Activated CD4-positive, alpha-beta T cell treated with anti-CD3 and anti-CD28 coated beads, Interleukin-2, amount 50 U/mL, for 1 hour (primary cell): ENCODE measurements around the gene SFI1.
"Not testable (repeated sequence)": the region's sequence is repeated elsewhere in the genome, so short reads cannot be mapped to it uniquely, and the experiment has no call there.

Experiments
- DNase-seq: peaks from one replicate; pipeline ENCODE4 v3.0.0-alpha.2; 2020

Gene SFI1

DNA sequence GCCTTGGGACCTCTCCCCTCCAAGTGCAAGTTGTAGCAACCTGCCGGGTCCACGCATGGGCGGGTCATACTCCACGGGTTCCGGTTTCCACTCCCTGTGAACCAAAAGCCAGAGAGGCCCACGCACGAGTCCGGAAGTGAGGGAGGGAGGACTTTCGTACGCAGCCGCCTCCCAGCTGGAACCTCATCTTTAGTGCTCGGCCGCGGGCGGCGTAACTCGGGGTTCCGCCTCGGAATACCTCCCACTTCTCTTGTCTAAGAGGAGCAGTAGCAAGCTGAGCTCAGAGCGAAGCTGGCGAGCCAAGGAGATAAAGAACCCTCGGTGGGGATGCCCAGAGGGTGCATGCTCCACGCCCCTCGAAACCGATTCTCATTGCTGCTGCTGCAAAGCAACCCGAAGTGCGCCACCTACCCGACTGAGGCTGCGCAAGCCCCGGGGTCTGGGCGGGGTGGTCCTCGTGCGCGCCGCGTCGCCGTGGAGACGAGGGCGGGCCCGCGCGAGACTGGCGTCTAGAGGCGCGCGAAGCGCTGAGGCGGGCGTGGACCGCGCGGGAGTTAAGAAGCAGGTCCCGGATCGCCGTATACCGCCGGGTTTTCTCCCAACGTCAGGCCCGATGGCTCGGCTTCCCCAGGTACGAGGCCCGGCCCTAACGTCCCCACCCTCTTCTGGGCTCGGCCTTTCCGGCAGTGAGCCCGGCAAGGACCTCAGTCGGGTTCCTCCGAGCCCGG lies at the start of gene SFI1:
SFI1 (plus strand) TSS at position 530 of the 728 bp plus-strand sequence. CDS start 11,749 bp downstream, outside the sequence.
- DNase-seq = peak; percentile 96

- DNase-seq = no peak
Measured at GRCh38 chr22:31446767-31447166, 49.6 kb upstream of the SFI1 start.

DNA sequence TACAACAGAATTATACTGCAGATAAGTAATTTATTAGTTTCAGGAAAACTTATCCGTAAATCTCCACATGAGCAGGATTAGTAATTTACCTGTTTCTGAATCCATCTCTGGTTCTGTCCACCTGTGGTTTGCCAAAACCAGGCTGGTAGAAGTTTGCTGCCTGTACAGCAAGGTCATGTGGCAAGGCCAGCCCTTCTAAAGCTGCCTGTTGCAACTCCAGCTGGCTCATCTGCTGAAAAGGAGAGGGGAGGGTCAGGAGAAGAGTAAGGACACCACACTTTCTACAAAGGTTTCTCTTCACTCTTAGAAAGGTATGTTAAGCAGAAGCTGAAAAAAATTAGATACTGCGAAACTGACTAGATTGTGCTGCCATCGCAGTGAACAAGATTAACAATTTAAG lies 49.0 kb upstream of the SFI1 start:
- no peak for DNase-seq

DNA sequence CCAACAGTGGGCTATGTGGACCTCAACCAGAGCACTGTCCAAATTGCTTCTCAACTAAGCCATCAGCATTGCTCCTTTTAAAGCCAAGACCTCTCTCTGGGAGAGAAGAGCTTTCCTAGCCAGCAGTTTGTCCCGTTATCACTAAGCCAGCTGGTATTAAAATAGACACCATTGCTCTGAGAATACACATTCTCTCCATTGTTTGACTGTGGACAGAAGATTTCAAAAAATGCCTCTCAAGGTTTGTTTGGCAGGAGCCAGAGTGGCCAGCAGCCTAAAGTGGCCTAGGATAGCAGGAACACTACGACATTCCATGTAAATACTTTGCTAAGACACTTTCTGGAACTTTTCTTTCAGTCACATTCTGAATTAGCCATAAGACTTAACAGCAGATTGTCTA lies 48.0 kb upstream of the SFI1 start:
- DNase-seq = no peak

DNA sequence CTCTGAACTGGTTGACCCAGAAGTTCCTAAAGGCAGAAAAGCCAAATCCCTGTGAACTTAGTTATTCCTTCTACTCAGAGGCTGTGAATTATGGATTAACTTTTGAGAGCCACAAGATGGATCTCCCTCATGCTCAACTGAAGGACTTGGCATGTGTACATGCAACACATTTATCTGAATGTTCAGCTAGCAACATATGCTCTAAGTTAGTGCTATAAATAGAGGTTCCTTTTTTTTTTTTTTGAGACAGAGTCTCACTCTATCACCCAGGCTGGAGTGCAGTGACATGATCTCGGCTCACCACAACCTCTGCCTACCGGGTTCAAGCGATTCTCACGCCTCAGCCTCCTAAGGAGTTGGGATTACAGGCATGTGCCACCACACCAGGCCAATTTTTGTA lies 46.8 kb upstream of the SFI1 start:
- DNase-seq = no peak

DNA sequence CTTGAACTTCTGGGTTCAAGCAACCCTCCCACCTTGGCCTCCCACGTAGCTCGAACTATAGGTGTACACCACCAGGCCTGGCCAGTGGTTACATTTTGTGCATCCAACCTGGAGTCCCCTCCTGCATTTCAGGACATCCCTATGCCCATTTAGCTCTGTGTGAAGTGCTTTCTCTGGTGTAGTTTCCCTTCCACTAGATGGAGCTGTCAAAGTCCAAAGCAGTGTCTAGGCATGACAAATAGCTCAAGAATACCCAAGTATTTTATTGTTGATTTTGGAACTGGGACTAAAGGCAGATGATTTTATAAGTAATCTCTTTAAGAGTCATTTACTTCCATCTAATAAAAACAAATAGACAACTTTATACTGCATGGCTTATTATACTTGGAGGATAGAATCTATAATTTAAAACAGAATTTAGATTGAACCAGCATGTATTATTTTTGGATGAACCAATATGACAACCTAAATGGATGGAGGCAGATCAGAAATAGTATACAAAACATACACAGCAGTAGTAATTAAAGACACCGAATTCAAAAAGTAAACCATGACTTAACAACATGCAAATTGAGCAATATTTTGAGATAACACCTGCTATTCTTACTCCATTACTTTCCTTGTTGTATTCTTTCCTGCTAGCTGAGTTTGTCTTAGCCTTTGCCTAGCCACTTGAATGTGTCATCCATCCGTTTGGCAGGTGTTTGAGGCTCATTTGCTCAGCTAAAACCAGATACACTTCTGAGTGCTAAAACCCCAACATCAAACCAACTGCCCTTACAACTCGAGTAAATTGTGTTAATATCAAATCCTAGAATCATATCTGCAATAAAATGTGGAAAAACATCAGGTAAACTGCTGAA lies 44.4 kb upstream of the SFI1 start:
- DNase-seq = no peak

DNA sequence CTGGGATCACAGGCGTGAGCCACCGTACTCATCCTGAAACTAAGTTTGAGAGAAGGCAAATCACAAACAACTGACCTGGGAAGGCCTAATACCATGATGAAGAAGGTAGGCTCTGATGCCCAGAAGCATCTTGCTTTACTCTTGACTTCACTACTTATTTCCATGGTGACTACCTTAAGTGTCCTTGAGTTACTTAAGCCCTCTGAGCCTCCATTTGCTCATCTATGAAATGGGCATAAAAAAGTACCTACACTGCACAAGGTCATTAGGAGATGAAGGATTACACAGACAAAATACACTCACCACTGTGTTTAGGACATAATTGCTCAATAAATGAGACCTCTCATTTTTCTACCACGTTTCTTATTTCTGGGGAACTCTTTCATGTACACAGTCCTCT lies 34.6 kb upstream of the SFI1 start:
- no peak for DNase-seq

GRCh38 chr22:31465307-31465706 lies 31.0 kb upstream of the SFI1 start:
- no peak for DNase-seq

- no peak for DNase-seq
Measured at GRCh38 chr22:31474743-31475142, 21.6 kb upstream of the SFI1 start.

DNA sequence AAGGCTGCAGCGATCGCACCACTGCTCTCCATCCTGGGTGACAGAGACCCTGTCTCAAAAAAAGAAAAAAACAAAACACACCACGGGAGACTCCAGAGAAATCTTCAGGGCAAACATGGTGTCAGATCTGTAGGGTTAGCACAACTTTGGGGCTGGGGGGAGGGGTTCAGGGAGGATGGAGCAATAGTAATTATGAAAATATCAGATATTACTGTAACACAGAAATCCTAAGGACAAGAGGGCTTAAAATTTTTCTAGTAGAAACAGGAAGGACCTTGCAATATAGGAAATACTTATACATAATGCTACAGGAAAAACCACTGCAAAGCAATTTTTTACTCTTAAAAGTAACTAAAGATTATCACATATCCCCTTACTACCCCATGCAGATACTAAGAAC lies 20.5 kb upstream of the SFI1 start:
- DNase-seq = no peak

GRCh38 chr22:31477329-31477728 lies 19.0 kb upstream of the SFI1 start:
- no peak for DNase-seq

GRCh38 chr22:31481129-31481528 lies 15.2 kb upstream of the SFI1 start:
- no peak for DNase-seq

DNA sequence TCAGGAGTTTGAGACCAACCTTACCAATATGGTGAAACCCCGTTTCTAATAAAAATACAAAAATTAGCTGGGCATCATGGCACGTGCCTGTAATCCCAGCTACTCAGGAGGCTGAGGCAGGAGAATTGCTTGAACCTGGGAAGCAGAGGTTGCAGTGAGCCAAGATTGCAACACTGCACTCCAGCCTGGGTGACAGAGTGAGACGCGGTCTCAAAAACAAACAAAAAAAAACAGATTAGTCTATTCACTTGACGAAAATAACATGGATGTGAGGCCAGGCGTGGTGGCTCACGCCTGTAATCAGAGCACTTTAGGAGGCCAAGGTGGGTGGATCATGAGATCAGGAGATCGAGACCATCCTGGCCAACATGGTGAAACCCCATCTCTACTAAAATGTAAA lies 13.9 kb upstream of the SFI1 start:
- DNase-seq = not testable (repeated sequence)

DNA sequence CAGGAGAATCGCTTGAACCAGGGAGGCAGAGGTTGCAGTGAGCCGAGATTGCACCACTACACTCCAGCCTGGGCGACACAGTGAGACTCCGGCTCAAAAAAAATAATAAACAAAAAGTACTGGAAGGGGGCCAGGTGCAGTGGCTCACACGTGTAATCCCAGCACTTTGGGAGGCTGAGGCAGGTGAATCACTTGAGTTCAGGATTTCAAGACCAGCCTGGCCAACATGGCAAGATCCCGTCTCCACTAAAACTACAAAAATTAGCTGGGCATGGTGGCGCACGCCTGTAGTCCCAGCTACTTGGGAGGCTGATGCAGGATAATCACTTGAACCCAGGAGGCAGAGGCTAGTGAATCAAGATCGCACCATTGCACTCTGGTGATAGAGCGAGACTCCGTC lies 10.0 kb upstream of the SFI1 start:
- not testable (repeated sequence) for DNase-seq

DNA sequence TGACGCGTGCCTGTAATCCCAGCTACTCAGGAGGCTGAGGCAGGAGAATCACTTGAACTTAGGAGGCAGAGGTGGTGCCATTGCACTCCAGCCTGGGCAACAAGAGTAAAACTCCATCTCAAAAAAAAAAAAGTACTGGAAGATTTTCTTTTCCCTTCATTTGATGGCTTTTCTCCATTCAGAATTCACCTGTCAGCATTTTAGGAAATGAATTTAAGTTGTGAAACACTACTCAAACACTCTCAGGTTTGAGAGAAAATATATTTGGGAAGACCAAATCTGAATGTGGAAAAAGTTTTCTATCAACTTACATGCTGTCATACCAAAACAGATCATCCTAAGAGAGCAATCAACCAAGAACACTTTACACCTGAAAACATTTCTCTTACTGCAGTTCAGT lies 9.4 kb upstream of the SFI1 start:
- DNase-seq = no peak

- no peak for DNase-seq
Measured at GRCh38 chr22:31488346-31488883, 7.9 kb upstream of the SFI1 start.

DNA sequence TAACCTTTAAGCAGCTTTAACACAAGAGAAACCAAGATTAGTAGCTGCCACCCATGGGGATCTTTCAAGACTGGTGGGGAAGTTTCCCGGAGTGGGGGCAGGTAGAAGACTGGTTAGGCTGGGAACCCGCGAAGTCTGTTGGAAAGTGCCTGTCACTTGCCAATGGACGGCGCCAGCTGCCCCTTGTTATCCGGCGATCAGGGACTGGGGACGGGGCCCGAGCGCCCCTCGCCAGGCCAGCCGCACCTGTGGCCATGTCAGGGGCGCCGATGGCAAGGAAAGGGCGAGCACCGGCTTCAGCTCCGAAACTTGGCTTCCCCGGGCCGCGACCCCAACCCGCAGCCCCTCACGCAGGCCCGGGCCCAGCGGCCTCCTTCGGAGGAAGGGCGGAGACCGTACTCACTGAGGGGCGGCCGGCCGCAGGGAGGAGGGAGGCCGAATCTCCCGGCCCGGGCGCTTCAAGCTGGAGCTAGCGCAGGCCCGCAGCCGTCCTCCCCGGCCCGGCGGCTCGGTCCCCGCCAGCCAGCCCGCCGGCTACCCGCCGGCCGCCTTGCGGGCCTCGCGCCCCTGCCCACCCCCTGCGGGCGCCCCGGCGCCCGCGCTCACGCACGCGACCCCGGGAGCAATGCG lies 7.2 kb upstream of the SFI1 start:
- DNase-seq = peak; percentile 15

- DNase-seq = peak; percentile 84
Measured at GRCh38 chr22:31489632-31490495, 6.5 kb upstream of the SFI1 start, which contains the start of gene EIF4ENIF1. Gene EIF4ENIF1 (minus strand): TSS chr22:31489842. CDS start chr22:31488718, 1,124 bp downstream.

- DNase-seq = peak; percentile 35
Measured at GRCh38 chr22:31490496-31490925, 5.8 kb upstream of the SFI1 start.

DNA sequence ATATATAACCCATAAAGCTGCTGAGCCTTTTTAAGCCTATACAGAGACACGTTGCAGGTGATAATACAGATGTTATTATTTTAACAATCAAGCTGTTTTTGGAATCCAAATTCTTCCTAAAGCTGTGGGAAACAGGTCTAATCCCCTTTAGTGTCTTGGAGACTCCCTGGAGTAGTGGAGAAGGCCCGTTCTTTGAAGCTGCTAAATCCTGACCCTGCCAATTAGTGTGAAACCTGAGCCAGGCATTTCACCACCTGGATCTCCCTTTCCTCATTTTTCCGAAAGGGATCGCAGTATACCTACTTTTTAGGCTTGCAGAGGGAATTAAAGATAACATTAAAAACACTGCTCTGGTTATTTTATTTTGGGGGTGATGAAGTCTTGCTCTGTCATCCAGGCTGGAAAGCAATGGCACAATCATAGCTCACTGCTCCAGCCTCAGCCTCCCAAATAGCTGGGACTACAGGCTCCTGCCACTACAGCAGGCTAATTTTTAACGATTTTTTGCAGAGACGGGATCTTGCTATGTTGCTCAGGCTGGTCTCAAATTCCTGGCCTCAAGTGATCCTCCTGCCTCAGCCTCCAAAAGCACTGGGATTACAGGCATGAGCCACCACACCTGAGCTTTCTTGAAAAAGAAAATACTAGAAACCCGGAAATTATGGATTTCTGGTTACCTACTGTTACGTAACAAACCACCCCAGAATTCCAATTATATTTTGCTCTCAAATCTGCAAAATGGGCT lies 4.9 kb upstream of the SFI1 start:
- DNase-seq = no peak

- no peak for DNase-seq
Measured at GRCh38 chr22:31492151-31492550, 4.2 kb upstream of the SFI1 start.

GRCh38 chr22:31493355-31493754 lies 3.0 kb upstream of the SFI1 start:
- not testable (repeated sequence) for DNase-seq
